Heart right ventricle (tissue), 16 donors: ENCODE results near the gene ERGIC1. TPM values are rescaled to one million over a fixed set of nuclear protein-coding genes. Genes with fewer than 3 reads are reported as not detected.
"Not testable (repeated sequence)": the region's sequence is repeated elsewhere in the genome, so short reads cannot be mapped to it uniquely, and the experiment has no call there.

ENCODE experiments used
- ATAC-seq, 8 donors: fragments of 200-7000 bp; cut with Tn5 transposase; one replicate each; pipeline ENCODE4 v1.9.1; 2020; ENCODE audit warnings: mild to moderate bottlenecking in 8 of 8, moderate library complexity in 8 of 8, moderate number of reproducible peaks in 1 of 8
- DNase-seq, 2 donors: peaks; one replicate each; pipeline ENCODE4 v3.0.0-alpha.2; 2020
- H3K27ac ChIP-seq, 10 donors: fragments of 200-600 bp; sonication (generic) in 2 of 10; one replicate each; pipeline versions ENCODE4 v1.5.0 to v1.8.0; 2020 to 2022; ENCODE audit warnings: mild to moderate bottlenecking in 3 of 10
- H3K27me3 ChIP-seq, 7 donors: fragments of 200-600 bp; one replicate each; pipeline ENCODE4 v1.8.0; 2021 to 2022; ENCODE audit warnings: mild to moderate bottlenecking in 2 of 7
- H3K36me3 ChIP-seq, 9 donors: fragments of 200-600 bp; sonication (generic) in 1 of 9; one replicate each; pipeline versions ENCODE4 v1.5.0 to v1.8.0; 2020 to 2022; ENCODE audit warnings: mild to moderate bottlenecking in 2 of 9
- H3K4me1 ChIP-seq, 9 donors: fragments of 200-600 bp; sonication (generic) in 1 of 9; one replicate each; pipeline versions ENCODE4 v1.5.0 to v1.8.0; 2020 to 2022; ENCODE audit warnings: mild to moderate bottlenecking in 4 of 9
- H3K4me3 ChIP-seq, 10 donors: fragments of 200-600 bp; sonication (generic) in 2 of 10; one replicate each; pipeline versions ENCODE4 v1.5.0 to v1.8.0; 2020 to 2022; ENCODE audit warnings: mild to moderate bottlenecking in 7 of 10, moderate library complexity in 2 of 10
- H3K9me3 ChIP-seq, 11 donors: fragments of 200-600 bp in 10 of 11; sonication (generic) in 2 of 11; one replicate each; pipeline versions ENCODE4 v1.5.0 to v1.8.0; 2013 to 2022; ENCODE audit warnings: mild to moderate bottlenecking in 2 of 11, control low read depth in 1 of 11, moderate library complexity in 1 of 11
- WGBS, 2 donors: extraction: QIAGEN DNeasy Blood & Tissue Kit; methylation state at CpG; one replicate each; pipeline ENCODE4 v1.1.7; 2013; ENCODE audit warnings: inconsistent platforms in 1 of 2; 5-methylcytosine and 5-hydroxymethylcytosine counted together
- intact Hi-C, 10 donors: fragments of 100-400 bp; cut with DNase I; formaldehyde crosslinking; loops; one replicate each; pipeline versions ENCODE4 v1.11.1 to v1.14.2; 2022
- polyA plus RNA-seq, 2 donors: library from polyadenylated mRNA; stranded (reverse); fragments of 200-250 nt; gene quantifications; one replicate each; pipeline ENCODE4 v1.2.3, GENCODE V29; 2013
- total RNA-seq, 10 donors: library from RNA; stranded (reverse); fragmentation: NEBNext Ultra II Directional in 3 of 10; extraction: Animal tissue kit (Norgen Biotek cat#: 25700) in 3 of 10; gene quantifications; one replicate each; pipeline versions ENCODE4 v1.2.1 to v1.2.4, GENCODE V29; 2021 to 2023
- TF ChIP-seq, protein P1 (sequence below), 9 donors: fragments of 200-600 bp; sonication (generic) in 2 of 9; IDR thresholded peaks; one replicate each; pipeline versions ENCODE4 v1.5.0 to v1.8.0; 2021 to 2022; ENCODE audit warnings: antibody characterized with exemption in 9 of 9, mild to moderate bottlenecking in 5 of 9, moderate library complexity in 1 of 9
- donor health status: Arrhythmogenic right ventricular cardiomyopathy.
- donor health status: ischemic (EF 13 %, LVEDD 7.1; RV severe dilation, severe dysfunction).
- donor health status: healthy with polysubstance abuse.
- donor health status: DM: no; HTN: yes; CAD: no.
- donor health status: DM: no; HTN: no; CAD: no.
- donor health status: ischemic (EF 25% LVEDD 6.9; RV normal size, moderate dysfunction).
- donor health status: ischemic (EF 25% LVEDD 5.7; RV mildly dilated, moderate dysfunction).
- donor health status: healthy.
- donor health status: DM: yes; HTN: yes; CAD: no.
- donor health status: Ischemic cardiomyopathy.
- donor health status: ischemic (EF 35%, LVEDD 5.7; RV mildly dilated, moderate dysfunction).
- donor health status: nonischemic (EF 11% LVEDD 7.7; RV severe dilation, severe dysfunction).
- donor health status: DM: yes; HTN: yes; CAD: no.
- donor health status: PGD.
- donor health status: ischemic (EF 29% LVEDD 5.4; RV normal size, mild dysfunction).
- donor health status: nonischemic (EF 23%, LVEDD 6.1; RV moderate dilation, normal function).

Gene ERGIC1
- total and polyA plus RNA-seq, 12 donors: 48.0 to 91.9 (median 72.5) TPM

DNA sequence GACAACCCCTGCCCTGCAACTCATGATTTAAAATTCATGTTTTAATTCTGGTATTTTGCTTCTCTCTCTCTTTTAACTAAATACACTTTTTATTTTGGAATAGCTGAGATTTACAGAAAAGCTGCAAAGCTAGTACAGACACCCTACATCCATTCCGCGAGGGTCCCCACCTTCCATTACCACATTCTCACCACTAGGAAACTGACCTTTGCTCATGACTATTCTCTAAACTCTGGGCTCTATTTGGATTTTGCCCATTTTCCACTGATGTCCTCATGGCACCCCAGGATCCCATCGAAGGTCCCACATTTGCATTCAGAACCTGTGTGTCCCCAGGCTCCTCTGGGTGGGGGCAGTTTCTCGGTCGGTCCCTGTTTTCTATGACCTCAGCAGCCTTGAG is 11.5 kb downstream of the ERGIC1 start:
- TF ChIP-seq, protein P1, sequence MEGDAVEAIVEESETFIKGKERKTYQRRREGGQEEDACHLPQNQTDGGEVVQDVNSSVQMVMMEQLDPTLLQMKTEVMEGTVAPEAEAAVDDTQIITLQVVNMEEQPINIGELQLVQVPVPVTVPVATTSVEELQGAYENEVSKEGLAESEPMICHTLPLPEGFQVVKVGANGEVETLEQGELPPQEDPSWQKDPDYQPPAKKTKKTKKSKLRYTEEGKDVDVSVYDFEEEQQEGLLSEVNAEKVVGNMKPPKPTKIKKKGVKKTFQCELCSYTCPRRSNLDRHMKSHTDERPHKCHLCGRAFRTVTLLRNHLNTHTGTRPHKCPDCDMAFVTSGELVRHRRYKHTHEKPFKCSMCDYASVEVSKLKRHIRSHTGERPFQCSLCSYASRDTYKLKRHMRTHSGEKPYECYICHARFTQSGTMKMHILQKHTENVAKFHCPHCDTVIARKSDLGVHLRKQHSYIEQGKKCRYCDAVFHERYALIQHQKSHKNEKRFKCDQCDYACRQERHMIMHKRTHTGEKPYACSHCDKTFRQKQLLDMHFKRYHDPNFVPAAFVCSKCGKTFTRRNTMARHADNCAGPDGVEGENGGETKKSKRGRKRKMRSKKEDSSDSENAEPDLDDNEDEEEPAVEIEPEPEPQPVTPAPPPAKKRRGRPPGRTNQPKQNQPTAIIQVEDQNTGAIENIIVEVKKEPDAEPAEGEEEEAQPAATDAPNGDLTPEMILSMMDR (IDR thresholded peaks at IDR 0.05): peak in 1 of 9 donors; percentile 5
- no peak overlapping the region for H3K27ac ChIP-seq
- ATAC-seq: no peak
- H3K9me3 ChIP-seq: no peaks in the 10 kb centered on the region
- H3K36me3 ChIP-seq: peaks cover 0 to 12% (median 0%) of the 10 kb centered on the region in 9 donors
- intact Hi-C loops: no loop called here
- H3K27me3 ChIP-seq: no peaks in the 10 kb centered on the region
- peaks cover 5 to 51% (median 22%) of the 10 kb centered on the region in 9 donors for H3K4me1 ChIP-seq
- DNase-seq: no peak
- WGBS, 2 donors: 91 to 95% methylated on average over 5 of the region's 5 CpGs
- no peak overlapping the region for H3K4me3 ChIP-seq

DNA sequence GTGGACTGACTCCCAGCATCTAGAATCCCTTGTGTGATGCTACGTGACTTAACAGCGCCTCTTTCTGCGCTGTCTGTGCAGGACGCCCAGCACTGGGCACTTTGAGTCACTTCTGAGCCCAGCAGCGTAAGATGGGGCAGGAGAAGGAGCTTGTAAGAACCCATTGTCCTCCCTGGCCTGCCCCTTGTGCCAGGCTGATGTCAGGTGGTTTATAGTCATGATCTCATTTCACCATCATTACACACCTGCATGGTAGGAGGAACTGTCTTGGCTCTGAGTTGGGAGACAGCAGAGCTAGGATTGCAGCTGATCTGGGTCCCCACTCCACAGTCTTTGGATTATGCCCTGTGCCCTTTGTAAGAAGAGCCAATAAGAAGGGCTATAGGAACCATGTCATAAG is 12.2 kb downstream of the ERGIC1 start:
- TF ChIP-seq, protein P1 (IDR thresholded peaks at IDR 0.05): no peak
- Histone ChIP-seq H3K4me3 (no peak overlapping the region), H3K27me3 (no peaks in the 10 kb centered on the region), H3K27ac (no peak overlapping the region), H3K4me1 (peaks cover 4 to 44% (median 15%) of the 10 kb centered on the region in 9 donors), H3K36me3 (peaks cover 0 to 12% (median 0%) of the 10 kb centered on the region in 9 donors), H3K9me3 (no peaks in the 10 kb centered on the region)
- no peak for DNase-seq
- intact Hi-C loops: no loop called here
- WGBS, 2 donors: 98 to 99% methylated on average over 5 of the region's 5 CpGs
- no peak for ATAC-seq

DNA sequence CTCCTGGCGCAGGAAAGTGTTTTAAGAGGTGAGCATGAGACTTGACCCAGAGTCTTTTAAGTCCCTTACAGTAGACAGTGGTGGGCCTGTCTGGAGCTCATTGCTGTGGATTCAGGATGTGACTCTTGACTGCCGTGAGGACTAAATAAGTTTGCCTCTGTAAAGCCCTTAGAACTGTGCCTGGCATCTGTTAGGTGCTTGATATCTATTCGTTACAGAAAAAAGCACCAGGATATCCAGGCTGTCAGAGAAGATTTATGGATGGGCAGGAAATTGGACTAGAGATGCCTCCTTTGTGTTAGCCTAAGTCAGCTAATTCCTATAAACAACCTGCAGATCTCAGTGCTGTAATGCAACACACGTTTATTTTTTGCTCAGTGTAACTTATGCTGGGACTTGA is 12.6 kb downstream of the ERGIC1 start:
- no peak overlapping the region for H3K4me3 ChIP-seq
- DNase-seq (no peak), ATAC-seq (no peak)
- H3K27ac ChIP-seq: no peak overlapping the region
- H3K36me3 ChIP-seq: peaks cover 0 to 12% (median 0%) of the 10 kb centered on the region in 9 donors
- H3K27me3 ChIP-seq: no peaks in the 10 kb centered on the region
- WGBS, 2 donors: 71 to 75% methylated on average over 4 of the region's 4 CpGs
- H3K4me1 ChIP-seq: peaks cover 3 to 43% (median 13%) of the 10 kb centered on the region in 9 donors
- H3K9me3 ChIP-seq: no peaks in the 10 kb centered on the region
- TF ChIP-seq, protein P1 (IDR thresholded peaks at IDR 0.05): no peak
- intact Hi-C loops: no loop called here

DNA sequence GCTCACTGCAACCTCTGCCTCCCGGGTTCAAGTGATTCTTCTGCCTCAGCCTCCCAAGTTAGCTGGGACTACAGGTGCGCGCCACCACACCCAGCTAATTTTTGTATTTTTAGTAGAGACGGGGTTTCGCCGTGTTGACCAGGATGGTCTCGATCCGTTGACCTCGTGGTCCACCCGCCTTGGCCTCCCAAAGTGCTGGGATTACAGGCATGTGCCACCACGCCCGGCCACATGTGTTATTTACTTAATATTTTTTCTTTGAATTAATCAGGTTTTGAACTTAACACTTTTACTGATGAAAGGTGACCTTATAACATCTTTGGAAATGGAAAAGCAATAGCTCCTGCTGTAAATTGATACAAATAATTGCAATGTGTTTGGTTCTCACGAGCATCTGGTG is 13.5 kb downstream of the ERGIC1 start:
- ATAC-seq, DNase-seq, H3K27ac ChIP-seq, H3K9me3 ChIP-seq, H3K4me3 ChIP-seq, H3K27me3 ChIP-seq, intact Hi-C loops: not testable (repeated sequence)
- 93% methylated on average over 13 of the region's 13 CpGs for WGBS, 2 donors
- Histone ChIP-seq H3K4me1 (peaks cover 3 to 52% (median 14%) of the 10 kb centered on the region in 9 donors), H3K36me3 (peaks cover 0 to 12% (median 0%) of the 10 kb centered on the region in 9 donors)

DNA sequence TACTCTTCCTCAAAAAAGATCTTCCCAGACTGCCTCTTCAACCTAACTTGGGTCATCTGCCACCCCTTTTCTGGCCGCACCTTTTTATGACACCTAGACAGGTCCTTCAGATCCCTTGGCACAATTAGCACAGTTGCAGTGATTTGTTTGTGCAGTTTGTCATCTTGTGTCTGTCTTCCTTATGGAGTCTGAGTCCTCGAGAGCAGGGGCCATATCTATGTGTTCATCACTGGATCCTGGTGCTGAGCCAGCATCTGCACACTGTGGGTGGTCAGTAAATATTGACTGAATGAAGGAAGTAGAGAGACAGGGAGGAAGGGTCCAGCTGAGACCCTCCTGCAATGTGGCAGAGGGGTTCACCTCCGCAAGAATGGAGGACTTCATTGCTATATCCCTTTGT is 14.4 kb downstream of the ERGIC1 start:
- DNase-seq (no peak), ATAC-seq (no peak)
- Histone ChIP-seq H3K36me3 (peaks cover 0 to 7% (median 0%) of the 10 kb centered on the region in 9 donors), H3K9me3 (no peaks in the 10 kb centered on the region), H3K4me3 (no peak overlapping the region), H3K27ac (no peak overlapping the region), H3K27me3 (no peaks in the 10 kb centered on the region), H3K4me1 (peaks cover 5 to 60% (median 23%) of the 10 kb centered on the region in 9 donors)
- intact Hi-C loops: no loop called here
- TF ChIP-seq, protein P1 (IDR thresholded peaks at IDR 0.05): no peak
- WGBS, 2 donors: 83 to 85% methylated on average over 3 of the region's 3 CpGs
